HEK293 (cell line): ENCODE measurements around the gene RPS6KA5.

ENCODE experiments used
- CTCF ChIP-seq: fragments of 450-650 bp; formaldehyde crosslinking; IDR thresholded peaks from 2 replicates; pipeline ENCODE4 v1.5.1; 2016; ENCODE audit warnings: missing biosample characterization, missing genetic modification characterization
- OVOL3 ChIP-seq: fragments of 450-650 bp; formaldehyde crosslinking; IDR thresholded peaks from 2 replicates; pipeline ENCODE4 v1.5.1; 2016; ENCODE audit warnings: missing biosample characterization, missing genetic modification characterization
- RBAK ChIP-seq: fragments of 450-650 bp; formaldehyde crosslinking; IDR thresholded peaks from 2 replicates; pipeline ENCODE4 v1.5.1; 2016; ENCODE audit warnings: missing biosample characterization, missing genetic modification characterization
- ZNF416 ChIP-seq: fragments of 450-650 bp; formaldehyde crosslinking; IDR thresholded peaks from 2 replicates; pipeline ENCODE4 v1.5.1; 2016; ENCODE audit warnings: missing biosample characterization, missing genetic modification characterization
- ZNF629 ChIP-seq: fragments of 450-650 bp; formaldehyde crosslinking; IDR thresholded peaks from 2 replicates; pipeline ENCODE4 v1.5.1; 2017; ENCODE audit warnings: missing biosample characterization, missing genetic modification characterization
- ZNF660 ChIP-seq: fragments of 450-650 bp; IDR thresholded peaks from 2 replicates; pipeline ENCODE4 v1.5.1; 2018; ENCODE audit warnings: missing biosample characterization, mild to moderate bottlenecking, missing genetic modification characterization
- ZNF677 ChIP-seq: fragments of 450-650 bp; IDR thresholded peaks from 2 replicates; pipeline ENCODE4 v1.5.0; 2018; ENCODE audit warnings: missing biosample characterization, mild to moderate bottlenecking, missing genetic modification characterization, moderate library complexity
- ZNF707 ChIP-seq: fragments of 450-650 bp; formaldehyde crosslinking; IDR thresholded peaks from 2 replicates; pipeline ENCODE4 v1.5.1; 2016; ENCODE audit warnings: missing biosample characterization, missing genetic modification characterization
- ZNF843 ChIP-seq: fragments of 450-650 bp; formaldehyde crosslinking; IDR thresholded peaks from 2 replicates; pipeline ENCODE4 v1.5.1; 2016; ENCODE audit warnings: missing biosample characterization, missing genetic modification characterization
- TF ChIP-seq, protein P1 (sequence below): fragments of 450-650 bp; formaldehyde crosslinking; IDR thresholded peaks from 2 replicates; pipeline ENCODE4 v1.5.1; 2017; ENCODE audit warnings: missing biosample characterization, missing genetic modification characterization
- TF ChIP-seq, protein P2 (sequence below): fragments of 450-650 bp; formaldehyde crosslinking; IDR thresholded peaks from 2 replicates; pipeline ENCODE4 v1.5.1; 2016; ENCODE audit warnings: missing biosample characterization, missing genetic modification characterization
- TF ChIP-seq, protein P3 (sequence below): fragments of 450-650 bp; formaldehyde crosslinking; IDR thresholded peaks from 2 replicates; pipeline ENCODE4 v1.5.1; 2017; ENCODE audit warnings: missing biosample characterization, missing genetic modification characterization
- TF ChIP-seq, protein P4 (sequence below): fragments of 450-650 bp; formaldehyde crosslinking; IDR thresholded peaks from 2 replicates; pipeline ENCODE4 v1.5.1; 2016; ENCODE audit warnings: missing biosample characterization, missing genetic modification characterization

DNA sequence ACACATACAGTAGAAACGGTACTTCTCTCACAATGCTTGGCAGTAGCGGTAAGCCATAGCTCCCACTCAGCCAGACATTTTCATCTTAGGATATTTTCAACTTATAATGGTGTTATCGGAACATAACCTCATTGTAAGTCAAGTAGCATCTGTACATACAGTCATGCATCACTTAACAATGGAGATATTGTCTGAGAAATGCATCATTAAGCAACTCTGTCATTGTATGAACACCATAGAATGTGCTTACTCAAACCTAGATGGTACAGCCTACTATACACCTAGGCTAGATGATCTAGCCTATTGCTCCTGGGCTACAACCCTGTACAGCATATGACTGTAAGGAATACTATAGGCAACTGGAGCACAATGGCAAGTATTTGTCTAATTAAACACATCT is 40.8 kb downstream of the RPS6KA5 start:
- TF ChIP-seq CTCF (tag by site-specific recombination), result no peak
- no peak for TF ChIP-seq RBAK (tag by site-specific recombination)
- no peak for TF ChIP-seq OVOL3
- TF ChIP-seq ZNF660 (tag by site-specific recombination), result no peak
- TF ChIP-seq, protein P1, sequence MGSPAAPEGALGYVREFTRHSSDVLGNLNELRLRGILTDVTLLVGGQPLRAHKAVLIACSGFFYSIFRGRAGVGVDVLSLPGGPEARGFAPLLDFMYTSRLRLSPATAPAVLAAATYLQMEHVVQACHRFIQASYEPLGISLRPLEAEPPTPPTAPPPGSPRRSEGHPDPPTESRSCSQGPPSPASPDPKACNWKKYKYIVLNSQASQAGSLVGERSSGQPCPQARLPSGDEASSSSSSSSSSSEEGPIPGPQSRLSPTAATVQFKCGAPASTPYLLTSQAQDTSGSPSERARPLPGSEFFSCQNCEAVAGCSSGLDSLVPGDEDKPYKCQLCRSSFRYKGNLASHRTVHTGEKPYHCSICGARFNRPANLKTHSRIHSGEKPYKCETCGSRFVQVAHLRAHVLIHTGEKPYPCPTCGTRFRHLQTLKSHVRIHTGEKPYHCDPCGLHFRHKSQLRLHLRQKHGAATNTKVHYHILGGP (tag by site-specific recombination), result no peak
- TF ChIP-seq, protein P2, sequence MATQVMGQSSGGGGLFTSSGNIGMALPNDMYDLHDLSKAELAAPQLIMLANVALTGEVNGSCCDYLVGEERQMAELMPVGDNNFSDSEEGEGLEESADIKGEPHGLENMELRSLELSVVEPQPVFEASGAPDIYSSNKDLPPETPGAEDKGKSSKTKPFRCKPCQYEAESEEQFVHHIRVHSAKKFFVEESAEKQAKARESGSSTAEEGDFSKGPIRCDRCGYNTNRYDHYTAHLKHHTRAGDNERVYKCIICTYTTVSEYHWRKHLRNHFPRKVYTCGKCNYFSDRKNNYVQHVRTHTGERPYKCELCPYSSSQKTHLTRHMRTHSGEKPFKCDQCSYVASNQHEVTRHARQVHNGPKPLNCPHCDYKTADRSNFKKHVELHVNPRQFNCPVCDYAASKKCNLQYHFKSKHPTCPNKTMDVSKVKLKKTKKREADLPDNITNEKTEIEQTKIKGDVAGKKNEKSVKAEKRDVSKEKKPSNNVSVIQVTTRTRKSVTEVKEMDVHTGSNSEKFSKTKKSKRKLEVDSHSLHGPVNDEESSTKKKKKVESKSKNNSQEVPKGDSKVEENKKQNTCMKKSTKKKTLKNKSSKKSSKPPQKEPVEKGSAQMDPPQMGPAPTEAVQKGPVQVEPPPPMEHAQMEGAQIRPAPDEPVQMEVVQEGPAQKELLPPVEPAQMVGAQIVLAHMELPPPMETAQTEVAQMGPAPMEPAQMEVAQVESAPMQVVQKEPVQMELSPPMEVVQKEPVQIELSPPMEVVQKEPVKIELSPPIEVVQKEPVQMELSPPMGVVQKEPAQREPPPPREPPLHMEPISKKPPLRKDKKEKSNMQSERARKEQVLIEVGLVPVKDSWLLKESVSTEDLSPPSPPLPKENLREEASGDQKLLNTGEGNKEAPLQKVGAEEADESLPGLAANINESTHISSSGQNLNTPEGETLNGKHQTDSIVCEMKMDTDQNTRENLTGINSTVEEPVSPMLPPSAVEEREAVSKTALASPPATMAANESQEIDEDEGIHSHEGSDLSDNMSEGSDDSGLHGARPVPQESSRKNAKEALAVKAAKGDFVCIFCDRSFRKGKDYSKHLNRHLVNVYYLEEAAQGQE (tag by site-specific recombination), result no peak
- TF ChIP-seq ZNF843 (tag by site-specific recombination), result no peak
- TF ChIP-seq ZNF677 (tag by site-specific recombination), result no peak
- TF ChIP-seq ZNF707 (tag by site-specific recombination), result no peak
- TF ChIP-seq, protein P3, sequence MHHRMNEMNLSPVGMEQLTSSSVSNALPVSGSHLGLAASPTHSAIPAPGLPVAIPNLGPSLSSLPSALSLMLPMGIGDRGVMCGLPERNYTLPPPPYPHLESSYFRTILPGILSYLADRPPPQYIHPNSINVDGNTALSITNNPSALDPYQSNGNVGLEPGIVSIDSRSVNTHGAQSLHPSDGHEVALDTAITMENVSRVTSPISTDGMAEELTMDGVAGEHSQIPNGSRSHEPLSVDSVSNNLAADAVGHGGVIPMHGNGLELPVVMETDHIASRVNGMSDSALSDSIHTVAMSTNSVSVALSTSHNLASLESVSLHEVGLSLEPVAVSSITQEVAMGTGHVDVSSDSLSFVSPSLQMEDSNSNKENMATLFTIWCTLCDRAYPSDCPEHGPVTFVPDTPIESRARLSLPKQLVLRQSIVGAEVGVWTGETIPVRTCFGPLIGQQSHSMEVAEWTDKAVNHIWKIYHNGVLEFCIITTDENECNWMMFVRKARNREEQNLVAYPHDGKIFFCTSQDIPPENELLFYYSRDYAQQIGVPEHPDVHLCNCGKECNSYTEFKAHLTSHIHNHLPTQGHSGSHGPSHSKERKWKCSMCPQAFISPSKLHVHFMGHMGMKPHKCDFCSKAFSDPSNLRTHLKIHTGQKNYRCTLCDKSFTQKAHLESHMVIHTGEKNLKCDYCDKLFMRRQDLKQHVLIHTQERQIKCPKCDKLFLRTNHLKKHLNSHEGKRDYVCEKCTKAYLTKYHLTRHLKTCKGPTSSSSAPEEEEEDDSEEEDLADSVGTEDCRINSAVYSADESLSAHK (tag by site-specific recombination), result no peak
- TF ChIP-seq ZNF416, result no peak
- TF ChIP-seq ZNF629, result no peak
- TF ChIP-seq, protein P4, sequence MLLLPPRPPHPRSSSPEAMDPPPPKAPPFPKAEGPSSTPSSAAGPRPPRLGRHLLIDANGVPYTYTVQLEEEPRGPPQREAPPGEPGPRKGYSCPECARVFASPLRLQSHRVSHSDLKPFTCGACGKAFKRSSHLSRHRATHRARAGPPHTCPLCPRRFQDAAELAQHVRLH, result no peak
